ENCODE measurements around the gene RBM48.
A peak's percentile ranks its signal among the peaks of the same experiment; 100 is the strongest.
"Not testable (repeated sequence)": the region's sequence is repeated elsewhere in the genome, so short reads cannot be mapped to it uniquely, and the experiment has no call there.

The RBM48 gene

GRCh38 chr7:92528188-92528957 is at the start of gene RBM48, which contains the start of gene PEX1:
Gene RBM48 (plus strand): TSS chr7:92528795. CDS start chr7:92528814, 19 bp downstream.
Gene PEX1 (minus strand): TSS chr7:92528520. CDS start chr7:92528435, 85 bp downstream.
- DNase-seq, result peak; percentile 93 to 98 (median 95)

GRCh38 chr7:92479146-92479545 is 49.4 kb upstream of the RBM48 start:
- not testable (repeated sequence) for DNase-seq

GRCh38 chr7:92483624-92484023 is 45.0 kb upstream of the RBM48 start:
- not testable (repeated sequence) for DNase-seq

GRCh38 chr7:92484226-92484625 is 44.4 kb upstream of the RBM48 start:
- DNase-seq, result not testable (repeated sequence)

GRCh38 chr7:92485267-92485892 is 43.2 kb upstream of the RBM48 start:
- DNase-seq, result no peak

- no peak for DNase-seq
Measured at GRCh38 chr7:92485974-92486373, 42.6 kb upstream of the RBM48 start.

- DNase-seq, result no peak
Measured at GRCh38 chr7:92487804-92488203, 40.8 kb upstream of the RBM48 start.

- DNase-seq, result no peak
Measured at GRCh38 chr7:92489634-92490033, 39.0 kb upstream of the RBM48 start.

GRCh38 chr7:92496876-92497275 is 31.7 kb upstream of the RBM48 start:
- no peak for DNase-seq

- no peak for DNase-seq
Measured at GRCh38 chr7:92498557-92498956, 30.0 kb upstream of the RBM48 start.

GRCh38 chr7:92503767-92504166 is 24.8 kb upstream of the RBM48 start:
- no peak for DNase-seq

GRCh38 chr7:92504563-92504962 is 24.0 kb upstream of the RBM48 start:
- no peak for DNase-seq

- DNase-seq, result no peak
Measured at GRCh38 chr7:92506363-92506762, 22.2 kb upstream of the RBM48 start.

- DNase-seq, result no peak
Measured at GRCh38 chr7:92508946-92509345, 19.6 kb upstream of the RBM48 start.

- DNase-seq, result no peak
Measured at GRCh38 chr7:92513167-92513902, 15.3 kb upstream of the RBM48 start.

GRCh38 chr7:92517631-92518030 is 11.0 kb upstream of the RBM48 start:
- DNase-seq, result no peak

- DNase-seq, result no peak
Measured at GRCh38 chr7:92520024-92520423, 8.6 kb upstream of the RBM48 start.

GRCh38 chr7:92523110-92523509 is 5.5 kb upstream of the RBM48 start:
- no peak for DNase-seq

- DNase-seq, result peak; percentile 21 to 68 (median 40)
Measured at GRCh38 chr7:92527300-92528187, 1.1 kb upstream of the RBM48 start.

- no peak for DNase-seq
Measured at GRCh38 chr7:92528958-92529264, 316 bp downstream of the RBM48 start.

- no peak for DNase-seq
Measured at GRCh38 chr7:92534572-92534971, 6.0 kb downstream of the RBM48 start.

GRCh38 chr7:92543542-92543941 is 14.9 kb downstream of the RBM48 start:
- DNase-seq, result not testable (repeated sequence)

GRCh38 chr7:92545116-92545515 is 16.5 kb downstream of the RBM48 start:
- not testable (repeated sequence) for DNase-seq
